Panc1 (cell line): Measurements from ENCODE around the gene ADSS1. TPM values are rescaled to one million over a fixed set of nuclear protein-coding genes. Genes with fewer than 3 reads are reported as not detected.

Source experiments
- ATAC-seq: fragments of 200-7000 bp; cut with Tn5 transposase; 2 replicates; pipeline ENCODE4 v1.9.1; 2020; ENCODE audit warnings: mild to moderate bottlenecking, moderate library complexity
- BruUV-seq: library from RNA; stranded (reverse); fragments of 400-500 nt; replicated peaks from 2 replicates; lab custom pipeline; 2021; lab: Mats Ljungman, UMichigan
- CTCF ChIA-PET: fragments of 300-600 bp; sonication (Branson Sonifier 250); formaldehyde crosslinking; loops from one replicate; lab custom pipeline; 2022; ENCODE audit warnings: antibody characterized with exemption; lab: Charles Lee
- POLR2A ChIA-PET: fragments of 300-600 bp; sonication (Branson Sonifier 250); formaldehyde crosslinking; loops from one replicate; lab custom pipeline; 2022; ENCODE audit warnings: antibody characterized with exemption; lab: Charles Lee
- DNase-seq: peaks from one replicate; pipeline ENCODE4 v3.0.0-alpha.2; 2010; ENCODE audit warnings: low read depth, low spot score
- H3K27ac ChIP-seq: 2 replicates; pipeline ENCODE4 v1.5.1; 2011; ENCODE audit warnings: mild to moderate bottlenecking, low read length, inconsistent platforms
- H3K27me3 ChIP-seq: fragments of 200-500 bp; sonication (Bioruptor generic); 2 replicates; pipeline ENCODE4 v1.6.0; 2014; ENCODE audit warnings: low read length, inconsistent platforms; ENCODE audit not compliant: control insufficient read depth, insufficient read depth
- H3K36me3 ChIP-seq: fragments of 200-500 bp; sonication (Bioruptor generic); 2 replicates; pipeline ENCODE4 v1.5.1; 2014; ENCODE audit warnings: inconsistent platforms, mild to moderate bottlenecking, low read length, moderate library complexity; ENCODE audit not compliant: control insufficient read depth, insufficient read depth
- H3K4me1 ChIP-seq: 2 replicates; pipeline ENCODE4 v1.5.1; 2011; ENCODE audit warnings: inconsistent platforms, mild to moderate bottlenecking, low read length, moderate library complexity; ENCODE audit not compliant: control insufficient read depth, insufficient read depth
- H3K4me3 ChIP-seq, 2 experiments: 2 replicates each; pipeline ENCODE4 v1.5.1; 2011 to 2012; ENCODE audit warnings: low read depth in 2 of 2, low read length in 2 of 2, mild to moderate bottlenecking in 2 of 2, inconsistent platforms in 1 of 2, moderate library complexity in 1 of 2
- H3K9me3 ChIP-seq: fragments of 200-500 bp; sonication (Bioruptor generic); 2 replicates; pipeline ENCODE4 v1.5.1; 2014; ENCODE audit warnings: low read depth, mild to moderate bottlenecking, inconsistent platforms, low read length, moderate library complexity; ENCODE audit not compliant: control insufficient read depth, insufficient read depth
- POLR2AphosphoS5 ChIP-seq: IDR thresholded peaks from 2 replicates; pipeline ENCODE4 v1.6.1; 2012; ENCODE audit warnings: mild to moderate bottlenecking, low read depth, low read length, moderate library complexity
- SIN3A ChIP-seq: IDR thresholded peaks from 2 replicates; pipeline ENCODE4 v1.6.1; 2012; ENCODE audit warnings: low read depth, mild to moderate bottlenecking, low read length, moderate library complexity, borderline replicate concordance; ENCODE audit not compliant: insufficient read depth
- TCF7L2 ChIP-seq: IDR thresholded peaks from 2 replicates; pipeline ENCODE4 v1.6.1; 2011; ENCODE audit warnings: mild to moderate bottlenecking, low read depth, low read length, inconsistent platforms
- in situ Hi-C: cut with HindIII; loops from 2 replicates; pipeline ENCODE4 v1.10.0; 2016; ENCODE audit warnings: low sequenced_read_pairs, low pct_unique_long_range_greater_than_20kb
- intact Hi-C: fragments of 100-400 bp; cut with micrococcal nuclease; formaldehyde crosslinking; loops from one replicate; pipeline ENCODE4 v1.10.0; 2022; ENCODE audit not compliant: unreplicated experiment
- total RNA-seq: library from RNA; stranded (reverse); gene quantifications from one replicate; pipeline ENCODE4 v1.2.1, GENCODE V29; 2021; ENCODE audit not compliant: unreplicated experiment
- TF ChIP-seq, protein P1 (sequence below): fragments of 450-650 bp; IDR thresholded peaks from 2 replicates; pipeline ENCODE4 v1.5.1; 2017; ENCODE audit warnings: mild to moderate bottlenecking
- TF ChIP-seq, protein P2 (sequence below), 2 experiments: IDR thresholded peaks; 2 replicates each; pipeline ENCODE4 v1.6.1; 2011 to 2012; ENCODE audit warnings: low read depth in 2 of 2, control low read depth in 1 of 2, low read length in 1 of 2, mild to moderate bottlenecking in 1 of 2, moderate library complexity in 1 of 2; ENCODE audit not compliant: insufficient read depth in 1 of 2

ADSS1 gene
- total RNA-seq, 1 experiment from 2014 or later: 9.4 TPM

DNA sequence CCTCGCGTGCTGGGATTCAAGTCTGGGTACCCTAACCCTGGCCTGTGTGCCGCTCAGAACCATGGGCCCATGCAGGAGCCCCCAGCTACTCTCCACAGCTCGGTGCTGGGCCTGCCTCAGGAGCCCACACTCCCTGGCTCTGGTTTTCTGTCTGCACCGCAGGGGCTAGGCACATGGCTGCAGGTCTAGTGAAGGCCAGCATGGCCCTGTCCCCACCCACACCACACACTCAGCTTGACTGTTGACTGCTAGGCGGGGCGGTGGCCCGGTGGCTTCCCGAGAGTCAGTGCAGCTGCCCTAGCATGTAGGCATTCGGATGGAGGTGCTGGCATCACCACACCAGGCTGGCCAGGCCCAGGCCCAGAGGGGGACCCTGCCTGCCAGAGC is 26.7 kb upstream of the ADSS1 start:
- no peak; the same call in 1 of the 2 replicates for ATAC-seq
- BruUV-seq: no TSS peak
- Histone ChIP-seq H3K9me3 (no peaks in the 10 kb centered on the region), H3K4me1 (peaks cover 83% of the 10 kb centered on the region), H3K27me3 (no peaks in the 10 kb centered on the region), H3K27ac (peak overlapping the region; percentile 88; the same call in 1 of the 2 replicates), H3K4me3 (no peak overlapping the region), H3K36me3 (no peaks in the 10 kb centered on the region)
- POLR2A ChIA-PET: no interaction called here
- no peak for DNase-seq
- TF ChIP-seq POLR2AphosphoS5 (no peak), TCF7L2 (no peak)
- TF ChIP-seq, protein P1, sequence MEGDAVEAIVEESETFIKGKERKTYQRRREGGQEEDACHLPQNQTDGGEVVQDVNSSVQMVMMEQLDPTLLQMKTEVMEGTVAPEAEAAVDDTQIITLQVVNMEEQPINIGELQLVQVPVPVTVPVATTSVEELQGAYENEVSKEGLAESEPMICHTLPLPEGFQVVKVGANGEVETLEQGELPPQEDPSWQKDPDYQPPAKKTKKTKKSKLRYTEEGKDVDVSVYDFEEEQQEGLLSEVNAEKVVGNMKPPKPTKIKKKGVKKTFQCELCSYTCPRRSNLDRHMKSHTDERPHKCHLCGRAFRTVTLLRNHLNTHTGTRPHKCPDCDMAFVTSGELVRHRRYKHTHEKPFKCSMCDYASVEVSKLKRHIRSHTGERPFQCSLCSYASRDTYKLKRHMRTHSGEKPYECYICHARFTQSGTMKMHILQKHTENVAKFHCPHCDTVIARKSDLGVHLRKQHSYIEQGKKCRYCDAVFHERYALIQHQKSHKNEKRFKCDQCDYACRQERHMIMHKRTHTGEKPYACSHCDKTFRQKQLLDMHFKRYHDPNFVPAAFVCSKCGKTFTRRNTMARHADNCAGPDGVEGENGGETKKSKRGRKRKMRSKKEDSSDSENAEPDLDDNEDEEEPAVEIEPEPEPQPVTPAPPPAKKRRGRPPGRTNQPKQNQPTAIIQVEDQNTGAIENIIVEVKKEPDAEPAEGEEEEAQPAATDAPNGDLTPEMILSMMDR: no peak
- TF ChIP-seq, protein P2, sequence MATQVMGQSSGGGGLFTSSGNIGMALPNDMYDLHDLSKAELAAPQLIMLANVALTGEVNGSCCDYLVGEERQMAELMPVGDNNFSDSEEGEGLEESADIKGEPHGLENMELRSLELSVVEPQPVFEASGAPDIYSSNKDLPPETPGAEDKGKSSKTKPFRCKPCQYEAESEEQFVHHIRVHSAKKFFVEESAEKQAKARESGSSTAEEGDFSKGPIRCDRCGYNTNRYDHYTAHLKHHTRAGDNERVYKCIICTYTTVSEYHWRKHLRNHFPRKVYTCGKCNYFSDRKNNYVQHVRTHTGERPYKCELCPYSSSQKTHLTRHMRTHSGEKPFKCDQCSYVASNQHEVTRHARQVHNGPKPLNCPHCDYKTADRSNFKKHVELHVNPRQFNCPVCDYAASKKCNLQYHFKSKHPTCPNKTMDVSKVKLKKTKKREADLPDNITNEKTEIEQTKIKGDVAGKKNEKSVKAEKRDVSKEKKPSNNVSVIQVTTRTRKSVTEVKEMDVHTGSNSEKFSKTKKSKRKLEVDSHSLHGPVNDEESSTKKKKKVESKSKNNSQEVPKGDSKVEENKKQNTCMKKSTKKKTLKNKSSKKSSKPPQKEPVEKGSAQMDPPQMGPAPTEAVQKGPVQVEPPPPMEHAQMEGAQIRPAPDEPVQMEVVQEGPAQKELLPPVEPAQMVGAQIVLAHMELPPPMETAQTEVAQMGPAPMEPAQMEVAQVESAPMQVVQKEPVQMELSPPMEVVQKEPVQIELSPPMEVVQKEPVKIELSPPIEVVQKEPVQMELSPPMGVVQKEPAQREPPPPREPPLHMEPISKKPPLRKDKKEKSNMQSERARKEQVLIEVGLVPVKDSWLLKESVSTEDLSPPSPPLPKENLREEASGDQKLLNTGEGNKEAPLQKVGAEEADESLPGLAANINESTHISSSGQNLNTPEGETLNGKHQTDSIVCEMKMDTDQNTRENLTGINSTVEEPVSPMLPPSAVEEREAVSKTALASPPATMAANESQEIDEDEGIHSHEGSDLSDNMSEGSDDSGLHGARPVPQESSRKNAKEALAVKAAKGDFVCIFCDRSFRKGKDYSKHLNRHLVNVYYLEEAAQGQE (IDR thresholded peaks at IDR 0.05; ENCODE audit: insufficient read depth in 1 of 2, low read depth in 2 of 2, low read length in 1 of 2): no peak
- intact Hi-C loops (no loop called here), in situ Hi-C loops (no loop called here)
- CTCF ChIA-PET: no interaction called here

DNA sequence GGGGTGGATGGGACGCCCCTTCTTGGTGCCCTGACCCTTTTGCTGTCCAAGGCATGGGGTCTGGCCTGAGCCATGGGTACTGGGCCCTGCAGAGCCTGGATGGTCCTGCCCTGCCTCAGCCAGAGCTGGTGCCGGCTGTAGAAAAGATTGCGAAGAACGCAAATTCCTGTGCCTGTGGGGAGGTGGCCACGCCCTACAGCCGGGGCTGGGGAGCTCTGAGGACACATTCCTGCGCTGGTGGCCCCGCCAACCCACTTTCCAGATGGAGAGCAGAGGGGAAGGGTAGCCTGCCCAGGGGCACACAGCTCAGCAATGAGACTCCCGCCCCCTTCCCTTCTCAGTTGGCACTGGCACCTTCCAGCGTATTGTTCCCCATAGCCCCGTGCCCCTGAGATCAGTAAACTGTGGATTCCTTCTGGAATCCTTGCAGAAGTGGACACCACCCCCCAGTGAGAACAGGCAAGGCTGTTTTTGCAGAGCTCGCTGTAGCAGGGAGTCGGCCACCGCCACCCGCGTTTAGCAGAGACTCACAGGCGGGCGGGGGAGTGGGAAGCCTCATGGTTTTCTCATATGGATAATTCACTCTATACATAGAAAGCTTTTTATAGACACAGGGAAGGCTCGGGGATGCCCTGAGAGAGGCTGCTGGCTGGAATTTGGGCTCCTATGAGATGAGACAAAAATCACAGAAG is 26.0 kb upstream of the ADSS1 start:
- no peak for DNase-seq
- ATAC-seq: no peak
- BruUV-seq: no TSS peak
- CTCF ChIA-PET: no interaction called here
- Histone ChIP-seq H3K27me3 (no peaks in the 10 kb centered on the region), H3K4me1 (peaks cover 76% of the 10 kb centered on the region), H3K4me3 (no peak overlapping the region), H3K27ac (peak overlapping the region; percentile 88), H3K9me3 (no peaks in the 10 kb centered on the region), H3K36me3 (no peaks in the 10 kb centered on the region)
- in situ Hi-C loops: no loop called here
- no peak for TF ChIP-seq POLR2AphosphoS5
- POLR2A ChIA-PET: interaction anchor here (0.6 to 0.8 kb wide), 3 partner anchors 10 to 46 kb away, joined by 3 read pairs; no protein-coding TSS in a partner anchor
- intact Hi-C loops: no loop called here

DNA sequence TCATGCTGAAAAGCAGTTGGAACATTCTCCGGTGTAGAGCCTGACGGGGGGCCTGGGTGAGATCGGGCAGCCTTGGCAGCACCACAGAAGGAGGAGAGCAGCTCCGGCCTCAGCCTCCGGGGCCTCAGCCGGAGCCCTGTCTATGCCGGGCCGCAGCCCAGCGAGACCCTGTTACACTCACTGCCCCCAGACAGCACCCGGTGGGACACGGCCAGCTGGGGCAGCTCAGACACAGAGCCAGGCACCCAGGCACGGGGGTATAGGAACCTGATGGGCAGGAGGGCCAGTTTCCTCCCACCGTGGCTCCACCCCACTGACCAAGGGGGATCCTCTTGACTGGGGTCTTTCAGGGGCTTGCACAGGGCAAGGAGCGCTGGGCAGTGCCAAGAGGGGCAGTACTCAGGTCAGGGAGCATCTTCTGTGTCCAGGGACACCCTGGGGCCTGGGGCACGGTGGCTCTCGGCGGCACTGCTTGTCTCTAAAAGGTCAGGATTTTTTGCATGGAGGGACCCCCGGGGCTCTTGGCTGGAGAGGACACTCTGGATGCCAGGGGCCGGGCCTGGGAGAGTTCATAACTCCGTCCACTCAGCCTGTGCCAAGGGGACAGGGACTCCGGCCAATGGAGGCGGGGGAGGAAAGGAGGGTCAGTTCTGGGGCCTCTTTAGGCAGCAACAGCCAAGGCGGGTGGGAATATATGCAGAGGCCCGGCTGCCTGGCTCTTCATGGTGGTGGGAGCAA is 25.2 kb upstream of the ADSS1 start:
- Histone ChIP-seq H3K27ac (peak overlapping the region; percentile 88), H3K36me3 (no peaks in the 10 kb centered on the region), H3K4me3 (no peak overlapping the region), H3K4me1 (peaks cover 68% of the 10 kb centered on the region), H3K9me3 (no peaks in the 10 kb centered on the region), H3K27me3 (no peaks in the 10 kb centered on the region)
- ChIA-PET POLR2A (no interaction called here), CTCF (no interaction called here)
- in situ Hi-C loops: no loop called here
- no peak for DNase-seq
- TF ChIP-seq, protein P2 (IDR thresholded peaks at IDR 0.05; ENCODE audit: insufficient read depth in 1 of 2, low read depth in 2 of 2, low read length in 1 of 2): no peak
- no peak for TF ChIP-seq SIN3A
- TF ChIP-seq TCF7L2: no peak
- TF ChIP-seq, protein P1: no peak
- no TSS peak for BruUV-seq
- no peak for ATAC-seq
- intact Hi-C loops: no loop called here
